Thyroid gland (tissue), 4 donors: Measurements from ENCODE around the gene RMI1. TPM values are rescaled to one million over a fixed set of nuclear protein-coding genes. Genes with fewer than 3 reads are reported as not detected.
A peak's percentile ranks its signal among the peaks of the same experiment; 100 is the strongest.
"Not testable (repeated sequence)": the region's sequence is repeated elsewhere in the genome, so short reads cannot be mapped to it uniquely, and the experiment has no call there.

Experiments used
- DNase-seq, 2 donors: peaks; one replicate each; pipeline ENCODE4 v3.0.0-alpha.2; 2019
- H3K27ac ChIP-seq, 3 donors: fragments of 200-600 bp; sonication (generic); 1 replicate in 2 of 3; 2 replicates in 1 of 3; pipeline ENCODE4 v1.5.1; 2016 to 2019; ENCODE audit warnings: mild to moderate bottlenecking in 1 of 3, moderate library complexity in 1 of 3
- H3K27me3 ChIP-seq: fragments of 200-600 bp; sonication (generic); one replicate; pipeline ENCODE4 v1.5.1; 2019
- H3K36me3 ChIP-seq, 2 donors: fragments of 200-600 bp; sonication (generic); one replicate each; pipeline ENCODE4 v1.5.1; 2016 to 2019
- H3K4me1 ChIP-seq, 2 donors: fragments of 200-600 bp; sonication (generic); one replicate each; pipeline ENCODE4 v1.5.1; 2017 to 2019
- H3K4me3 ChIP-seq, 3 donors: fragments of 200-600 bp; sonication (generic); replicated peaks in 1 of 3; 1 replicate in 2 of 3; 2 replicates in 1 of 3; pipeline ENCODE4 v1.5.1; 2016; ENCODE audit warnings: mild to moderate bottlenecking in 1 of 3
- H3K9me3 ChIP-seq: fragments of 200-600 bp; sonication (generic); one replicate; pipeline ENCODE4 v1.5.1; 2017
- CTCF ChIP-seq, 6 experiments: fragments of 200-600 bp in 3 of 6; fragments of 450-650 bp in 3 of 6; sonication (generic) in 3 of 6; IDR thresholded peaks; one replicate each; pipeline ENCODE4 v1.5.1; 2016 to 2019; ENCODE audit warnings: antibody characterized with exemption in 6 of 6, mild to moderate bottlenecking in 2 of 6, inconsistent platforms in 1 of 6, moderate library complexity in 1 of 6
- POLR2A ChIP-seq, 2 donors: fragments of 450-650 bp; IDR thresholded peaks; one replicate each; pipeline ENCODE4 v1.6.1; 2017; ENCODE audit warnings: antibody characterized with exemption in 2 of 2, mild to moderate bottlenecking in 2 of 2, moderate library complexity in 1 of 2
- WGBS, 2 donors: methylation state at CpG; one replicate each; pipeline ENCODE4 v1.1.5; 2017; 5-methylcytosine and 5-hydroxymethylcytosine counted together
- intact Hi-C: fragments of 100-400 bp; cut with DNase I; formaldehyde crosslinking; loops from one replicate; pipeline ENCODE4 v1.15.1; 2023
- total RNA-seq, 4 donors: library from RNA; depleted of rRNA; stranded (reverse); fragments of >200 nt; gene quantifications; one replicate each; pipeline ENCODE4 v1.2.3, GENCODE V29; 2016

RMI1 gene
- total RNA-seq, 4 donors from 2014 or later = 7.2 to 11.4 (median 9.7) TPM

GRCh38 chr9:83940590-83941303 lies 39.9 kb upstream of the RMI1 start:
- Histone ChIP-seq H3K27ac (peak overlapping the region in 2 of 3 donors; percentile 4 to 54), H3K27me3 (no peaks in the 10 kb centered on the region), H3K4me1 (peaks cover 7 to 9% of the 10 kb centered on the region in 2 donors), H3K4me3 (no peak overlapping the region), H3K36me3 (no peaks in the 10 kb centered on the region), H3K9me3 (no peaks in the 10 kb centered on the region)
- peak; percentile 39 to 56 for DNase-seq
- TF ChIP-seq POLR2A (IDR thresholded peaks at IDR 0.05) = no peak
- no peak for TF ChIP-seq CTCF (IDR thresholded peaks at IDR 0.05)
- intact Hi-C loops = loop anchor here (5.0 to 10.0 kb wide), 2 partner anchors 234 to 372 kb away; no protein-coding TSS in a partner anchor
- 88 to 89% methylated on average over 5 of the region's 5 CpGs for WGBS, 2 donors

- H3K4me1 ChIP-seq, H3K4me3 ChIP-seq, H3K27me3 ChIP-seq, H3K36me3 ChIP-seq, DNase-seq, H3K9me3 ChIP-seq: not testable (repeated sequence)
- H3K27ac ChIP-seq = peak overlapping the region; percentile 33 to 77 (median 45)
- intact Hi-C loops = loop anchor here (10.0 kb wide), 1 partner anchor 227 kb away; no protein-coding TSS in a partner anchor
- 97 to 100% methylated on average over 4 to 11 of the region's 39 CpGs for WGBS, 2 donors
Observed at GRCh38 chr9:83948096-83948495, 32.5 kb upstream of the RMI1 start.

GRCh38 chr9:83956086-83956435 lies 24.5 kb upstream of the RMI1 start:
- peaks cover 18 to 28% of the 10 kb centered on the region in 2 donors for H3K4me1 ChIP-seq
- peak overlapping the region; percentile 92 to 93 (median 92) for H3K27ac ChIP-seq
- peak overlapping the region; percentile 21 to 49 (median 27) for H3K4me3 ChIP-seq
- no peaks in the 10 kb centered on the region for H3K9me3 ChIP-seq
- no peaks in the 10 kb centered on the region for H3K27me3 ChIP-seq
- DNase-seq = peak; percentile 27 to 34
- intact Hi-C loops = no loop called here
- TF ChIP-seq CTCF (IDR thresholded peaks at IDR 0.05) (no peak), POLR2A (IDR thresholded peaks at IDR 0.05) (no peak)
- H3K36me3 ChIP-seq = peaks cover 0 to 7% of the 10 kb centered on the region in 2 donors
- WGBS, 2 donors = 13 to 14% methylated on average over 13 to 23 of the region's 23 CpGs

- WGBS, 2 donors = 4 to 5% methylated on average over 15 to 32 of the region's 57 CpGs
- peak overlapping the region; percentile 92 to 93 (median 92) for H3K27ac ChIP-seq
- H3K36me3 ChIP-seq = peaks cover 0 to 7% of the 10 kb centered on the region in 2 donors
- DNase-seq = peak; percentile 74 to 79
- no peaks in the 10 kb centered on the region for H3K9me3 ChIP-seq
- TF ChIP-seq POLR2A (IDR thresholded peaks at IDR 0.05) (peak in 1 of 2 donors; percentile 66), CTCF (IDR thresholded peaks at IDR 0.05) (no peak)
- H3K27me3 ChIP-seq = no peaks in the 10 kb centered on the region
- H3K4me3 ChIP-seq = peak overlapping the region; percentile 21 to 49 (median 27)
- peaks cover 18 to 28% of the 10 kb centered on the region in 2 donors for H3K4me1 ChIP-seq
- intact Hi-C loops = no loop called here
Observed at GRCh38 chr9:83956436-83957247, 24.0 kb upstream of the RMI1 start.

- intact Hi-C loops = no loop called here
- no peak for TF ChIP-seq POLR2A (IDR thresholded peaks at IDR 0.05)
- TF ChIP-seq CTCF (IDR thresholded peaks at IDR 0.05) = no peak
- 48 to 65% methylated on average over 4 of the region's 4 CpGs for WGBS, 2 donors
- no peak for DNase-seq
- Histone ChIP-seq H3K27ac (peak overlapping the region; percentile 92 to 93 (median 92)), H3K27me3 (no peaks in the 10 kb centered on the region), H3K9me3 (no peaks in the 10 kb centered on the region), H3K4me1 (peaks cover 18 to 30% of the 10 kb centered on the region in 2 donors), H3K36me3 (peaks cover 0 to 4% of the 10 kb centered on the region in 2 donors), H3K4me3 (peak overlapping the region; percentile 21 to 49 (median 27))
Observed at GRCh38 chr9:83957248-83957513, 23.4 kb upstream of the RMI1 start.
